ENCODE measurements around the gene NCKAP5. TPM values are rescaled to one million over a fixed set of nuclear protein-coding genes. Genes with fewer than 3 reads are reported as not detected.

Gene NCKAP5
- total RNA-seq, 6 donors from 2014 or later, result 22.1 to 51.1 (median 41.4) TPM

DNA sequence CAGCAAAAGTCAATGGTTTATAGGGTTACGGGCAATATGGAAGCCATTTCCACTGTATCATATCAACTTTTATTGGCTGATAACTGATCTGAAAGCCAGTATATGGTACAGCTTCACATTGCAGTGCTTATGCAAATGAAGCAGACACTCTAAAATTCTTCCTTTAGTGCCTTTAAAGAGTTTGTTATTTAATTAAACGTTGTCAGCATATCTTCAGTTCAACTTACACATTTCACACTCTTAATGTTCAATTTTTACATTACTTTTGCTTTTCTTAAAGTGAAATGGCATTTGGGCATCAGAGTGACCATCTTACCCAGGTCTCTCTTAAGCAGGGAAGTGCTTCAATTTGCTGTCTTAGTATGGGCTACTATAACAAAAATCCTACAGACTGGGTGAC is 420.1 kb downstream of the NCKAP5 start:
- TF ChIP-seq EP300 (IDR thresholded peaks at IDR 0.05), result no peak
- TF ChIP-seq POLR2A (IDR thresholded peaks at IDR 0.05), result no peak
- TF ChIP-seq POLR2AphosphoS5 (IDR thresholded peaks at IDR 0.05), result no peak
- TF ChIP-seq, protein P1, sequence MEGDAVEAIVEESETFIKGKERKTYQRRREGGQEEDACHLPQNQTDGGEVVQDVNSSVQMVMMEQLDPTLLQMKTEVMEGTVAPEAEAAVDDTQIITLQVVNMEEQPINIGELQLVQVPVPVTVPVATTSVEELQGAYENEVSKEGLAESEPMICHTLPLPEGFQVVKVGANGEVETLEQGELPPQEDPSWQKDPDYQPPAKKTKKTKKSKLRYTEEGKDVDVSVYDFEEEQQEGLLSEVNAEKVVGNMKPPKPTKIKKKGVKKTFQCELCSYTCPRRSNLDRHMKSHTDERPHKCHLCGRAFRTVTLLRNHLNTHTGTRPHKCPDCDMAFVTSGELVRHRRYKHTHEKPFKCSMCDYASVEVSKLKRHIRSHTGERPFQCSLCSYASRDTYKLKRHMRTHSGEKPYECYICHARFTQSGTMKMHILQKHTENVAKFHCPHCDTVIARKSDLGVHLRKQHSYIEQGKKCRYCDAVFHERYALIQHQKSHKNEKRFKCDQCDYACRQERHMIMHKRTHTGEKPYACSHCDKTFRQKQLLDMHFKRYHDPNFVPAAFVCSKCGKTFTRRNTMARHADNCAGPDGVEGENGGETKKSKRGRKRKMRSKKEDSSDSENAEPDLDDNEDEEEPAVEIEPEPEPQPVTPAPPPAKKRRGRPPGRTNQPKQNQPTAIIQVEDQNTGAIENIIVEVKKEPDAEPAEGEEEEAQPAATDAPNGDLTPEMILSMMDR (IDR thresholded peaks at IDR 0.05), result no peak
- DNase-seq (no peak), ATAC-seq (ENCODE audit: low FRiP score in 2 of 2) (no peak)
- 80 to 81% methylated on average over 2 of the region's 2 CpGs for WGBS, 2 donors
- Histone ChIP-seq H3K27ac (no peak overlapping the region), H3K9me3 (no peaks in the 10 kb centered on the region), H3K36me3 (no peaks in the 10 kb centered on the region), H3K27me3 (no peaks in the 10 kb centered on the region), H3K4me3 (no peak overlapping the region), H3K4me1 (no peaks in the 10 kb centered on the region)

DNA sequence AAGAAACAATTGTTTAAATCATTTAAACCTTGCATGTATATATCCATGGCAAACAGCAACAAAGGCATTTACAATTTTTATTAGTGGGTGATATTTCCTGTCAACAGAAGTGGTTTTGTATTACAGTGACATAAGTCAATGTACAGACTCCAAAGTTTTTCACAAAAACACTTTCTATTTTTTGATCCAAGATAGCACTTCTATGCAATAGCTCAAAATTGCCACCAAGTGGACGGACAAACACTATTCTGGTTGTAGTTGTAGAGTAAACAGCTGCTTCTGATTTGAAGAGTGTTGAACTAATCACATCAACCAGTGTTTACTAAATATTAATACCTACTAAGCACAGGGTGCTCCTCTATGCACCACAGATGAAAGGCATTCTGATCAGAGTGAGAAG is 421.4 kb downstream of the NCKAP5 start:
- Histone ChIP-seq H3K9me3 (no peaks in the 10 kb centered on the region), H3K4me3 (no peak overlapping the region), H3K36me3 (no peaks in the 10 kb centered on the region), H3K27ac (no peak overlapping the region), H3K4me1 (no peaks in the 10 kb centered on the region), H3K27me3 (no peaks in the 10 kb centered on the region)
- TF ChIP-seq POLR2AphosphoS5 (IDR thresholded peaks at IDR 0.05) (no peak), POLR2A (IDR thresholded peaks at IDR 0.05) (no peak), EP300 (IDR thresholded peaks at IDR 0.05) (no peak)
- TF ChIP-seq, protein P1 (IDR thresholded peaks at IDR 0.05), result no peak
- WGBS, 2 donors, result 41 to 47% methylated on average over 1 of the region's 1 CpG
- DNase-seq (no peak), ATAC-seq (ENCODE audit: low FRiP score in 2 of 2) (no peak)

- DNase-seq (no peak), ATAC-seq (ENCODE audit: low FRiP score in 2 of 2) (no peak)
- WGBS, 2 donors, result 67 to 82% methylated on average over 1 of the region's 1 CpG
- no peaks in the 10 kb centered on the region for H3K27me3 ChIP-seq
- H3K4me1 ChIP-seq, result no peaks in the 10 kb centered on the region
- H3K4me3 ChIP-seq, result no peak overlapping the region
- no peaks in the 10 kb centered on the region for H3K9me3 ChIP-seq
- TF ChIP-seq, protein P1 (IDR thresholded peaks at IDR 0.05), result no peak
- TF ChIP-seq EP300 (IDR thresholded peaks at IDR 0.05), result no peak
- TF ChIP-seq POLR2A (IDR thresholded peaks at IDR 0.05), result no peak
- no peak for TF ChIP-seq POLR2AphosphoS5 (IDR thresholded peaks at IDR 0.05)
- no peaks in the 10 kb centered on the region for H3K36me3 ChIP-seq
- H3K27ac ChIP-seq, result no peak overlapping the region
Observed at GRCh38 chr2:133143645-133144044, 424.6 kb downstream of the NCKAP5 start.

DNA sequence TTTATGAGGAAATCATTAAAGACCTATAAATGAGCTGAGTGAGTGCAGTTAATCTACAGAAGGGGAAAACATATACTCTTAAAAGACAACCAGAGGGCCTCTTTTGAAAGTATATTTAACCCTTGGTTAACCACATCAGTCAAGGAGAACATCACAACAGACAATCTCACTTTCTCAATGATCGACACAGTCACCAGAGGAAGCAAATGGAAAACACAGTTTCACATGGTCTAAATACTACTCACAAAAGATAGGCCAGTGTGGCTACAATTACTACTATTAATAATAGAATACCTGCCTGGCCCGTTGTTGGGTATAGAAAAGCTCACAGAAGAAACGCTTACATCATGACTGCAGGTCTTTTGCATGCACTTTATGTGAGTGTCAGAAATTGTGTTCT is 426.2 kb downstream of the NCKAP5 start:
- 87 to 88% methylated on average over 3 of the region's 3 CpGs for WGBS, 2 donors
- TF ChIP-seq EP300 (IDR thresholded peaks at IDR 0.05) (no peak), POLR2A (IDR thresholded peaks at IDR 0.05) (no peak), POLR2AphosphoS5 (IDR thresholded peaks at IDR 0.05) (no peak)
- TF ChIP-seq, protein P1 (IDR thresholded peaks at IDR 0.05), result no peak
- Histone ChIP-seq H3K9me3 (no peaks in the 10 kb centered on the region), H3K27ac (no peak overlapping the region), H3K27me3 (no peaks in the 10 kb centered on the region), H3K4me3 (no peak overlapping the region), H3K4me1 (no peaks in the 10 kb centered on the region), H3K36me3 (no peaks in the 10 kb centered on the region)
- DNase-seq (no peak), ATAC-seq (ENCODE audit: low FRiP score in 2 of 2) (no peak)

DNA sequence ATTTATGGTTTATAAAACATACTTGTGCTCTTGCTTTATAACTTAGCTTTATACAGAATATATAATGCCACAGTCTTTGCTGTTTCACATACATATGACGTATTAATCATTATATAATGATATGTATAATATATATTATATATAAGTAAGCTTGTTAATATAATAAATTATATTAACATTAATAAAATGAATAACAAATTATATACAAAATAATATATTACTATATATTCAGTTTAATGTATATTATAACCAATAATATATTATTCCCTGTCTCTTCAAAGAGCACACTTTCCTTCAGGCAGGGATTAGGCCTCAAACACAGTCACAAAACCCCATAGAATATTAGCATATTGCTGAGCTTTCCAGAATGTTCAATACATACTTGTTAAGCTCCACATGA is 427.6 kb downstream of the NCKAP5 start:
- Histone ChIP-seq H3K27ac (no peak overlapping the region), H3K4me3 (no peak overlapping the region), H3K27me3 (no peaks in the 10 kb centered on the region), H3K36me3 (no peaks in the 10 kb centered on the region), H3K4me1 (no peaks in the 10 kb centered on the region), H3K9me3 (no peaks in the 10 kb centered on the region)
- 90 to 95% methylated on average over 1 of the region's 1 CpG for WGBS, 2 donors
- ATAC-seq (ENCODE audit: low FRiP score in 2 of 2) (no peak), DNase-seq (no peak)
- TF ChIP-seq POLR2AphosphoS5 (IDR thresholded peaks at IDR 0.05), result no peak

Measured in upper lobe of left lung (tissue), 6 donors.